PC-3 (cell line): ENCODE data around the gene LILRA2.

Experiments used
- CTCF ChIP-seq: fragments of 300-600 bp; sonication (generic); conservative IDR thresholded peaks from 2 replicates; pipeline ENCODE4 v1.5.1; 2017; ENCODE audit warnings: antibody characterized with exemption, low read depth, mild to moderate bottlenecking, low read length
- EZH2 ChIP-seq: fragments of 300-600 bp; sonication (generic); IDR thresholded peaks from one replicate; pipeline ENCODE4 v1.6.1; 2017; ENCODE audit warnings: antibody characterized with exemption, mild to moderate bottlenecking, low read length; ENCODE audit not compliant: unreplicated experiment
- EZH2phosphoT487 ChIP-seq: fragments of 300-600 bp; sonication (generic); IDR thresholded peaks from 2 replicates; pipeline ENCODE4 v1.6.1; 2018; ENCODE audit warnings: mild to moderate bottlenecking, antibody characterized with exemption, low read length, borderline replicate concordance

- TF ChIP-seq CTCF (no peak), EZH2 (no peak), EZH2phosphoT487 (no peak)
Measured at GRCh38 chr19:54607785-54608150, 34.2 kb downstream of the LILRA2 start.
